HL-60/S4 treated with retinoic acid at 250 ng/mL for 4 days and 3 days (cell line): Measurements from ENCODE around the gene BCL2L15.

Experiments
- in situ Hi-C: fragments of 300-500 bp; cut with MboI; formaldehyde crosslinking; loops from 2 replicates; pipeline ENCODE4 v1.7.0; 2022; ENCODE audit warnings: low sequenced_read_pairs

Gene BCL2L15

DNA sequence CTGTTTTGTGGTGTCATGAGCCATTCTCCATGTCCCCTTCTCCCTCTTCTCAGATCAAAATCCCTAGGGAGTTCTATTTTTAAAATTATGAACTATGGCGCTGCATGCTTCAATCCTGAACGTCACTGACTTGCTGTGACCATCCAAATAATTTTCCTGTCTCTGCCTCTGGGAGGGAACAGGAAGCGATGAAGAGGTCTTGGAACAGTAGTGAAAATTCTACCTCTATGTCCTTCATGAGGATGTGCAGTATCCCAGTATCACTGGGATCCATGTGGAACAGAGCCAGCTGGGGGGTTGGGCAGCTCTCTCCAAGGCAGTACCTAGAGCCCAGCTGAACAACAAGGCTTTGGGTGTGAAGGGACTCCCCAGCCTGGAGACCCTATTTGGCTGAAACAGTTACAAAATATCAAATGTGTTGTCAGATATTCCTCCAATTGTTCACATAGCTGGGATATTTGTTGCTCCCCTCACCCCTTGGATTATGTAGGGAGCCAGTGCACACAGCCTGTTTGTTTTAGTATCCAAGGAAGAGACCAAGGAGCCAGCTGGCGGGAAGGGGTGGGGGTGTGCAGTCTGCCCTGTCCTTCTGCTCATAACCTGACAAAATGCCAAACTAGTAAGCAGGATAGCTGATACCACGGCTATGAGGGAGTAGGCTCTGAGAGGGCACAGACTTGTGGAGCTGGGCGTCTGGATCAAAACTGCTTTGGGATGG, 25.4 kb upstream of the BCL2L15 start:
- in situ Hi-C loops: no loop called here

DNA sequence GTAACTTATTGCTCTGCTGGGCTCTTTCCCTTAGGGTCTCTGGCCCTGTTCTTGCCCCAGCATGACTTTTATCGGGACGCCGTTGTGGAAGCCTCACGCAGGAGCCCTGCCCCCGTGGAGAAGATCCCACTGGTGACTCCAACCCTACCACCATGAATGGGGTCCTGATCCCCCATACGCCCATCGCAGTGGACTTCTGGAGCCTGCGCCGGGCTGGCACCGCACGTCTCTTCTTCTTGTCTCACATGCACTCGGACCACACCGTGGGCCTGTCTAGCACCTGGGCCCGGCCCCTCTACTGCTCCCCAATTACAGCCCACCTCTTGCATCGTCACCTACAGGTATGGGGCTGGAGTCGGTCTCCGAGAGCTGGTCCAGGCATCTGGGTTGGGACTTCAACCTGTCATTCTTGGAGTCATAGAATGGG, 18.1 kb upstream of the BCL2L15 start:
- in situ Hi-C loops: no loop called here

DNA sequence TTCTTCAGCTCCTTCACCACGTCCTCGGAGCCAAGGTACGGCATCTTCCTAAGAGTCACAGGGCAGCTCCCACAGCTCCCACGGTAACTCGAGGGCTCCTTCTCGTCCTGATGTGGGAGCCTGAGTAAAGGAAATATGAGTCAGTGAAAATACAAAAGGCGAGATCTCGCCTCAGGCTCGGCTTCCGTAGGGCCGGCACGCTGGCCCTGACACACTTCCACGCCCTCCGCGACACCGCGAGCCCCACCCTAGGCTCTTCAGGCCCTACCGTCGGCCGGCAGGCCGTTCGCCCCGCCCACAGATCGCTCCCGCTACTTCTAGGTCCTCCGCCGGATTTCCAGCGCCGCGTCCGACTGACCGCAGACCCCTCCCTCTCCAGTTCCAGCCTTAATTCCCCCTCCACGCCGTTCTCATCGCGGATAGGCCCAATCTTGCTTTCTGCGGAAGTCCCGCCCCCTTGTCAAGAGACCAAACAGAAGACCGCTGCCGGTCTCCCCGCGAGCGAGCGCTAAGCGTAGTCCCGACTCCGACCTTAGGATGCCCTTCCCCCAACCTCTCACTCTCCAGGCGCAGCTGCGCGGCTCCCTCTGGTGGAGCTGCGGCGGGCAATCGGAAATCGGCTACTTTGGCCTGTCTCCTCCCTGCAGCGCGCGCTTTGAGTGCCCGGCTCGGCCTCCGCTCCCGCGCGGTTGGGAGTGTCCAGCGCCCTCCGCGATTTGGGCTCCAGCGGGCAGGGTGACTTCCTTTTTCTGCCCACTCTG, 17.5 kb upstream of the BCL2L15 start, which contains the start of the genes AP4B1 and DCLRE1B:
Gene AP4B1 (minus strand): TSS at position 126 of the 761 bp plus-strand sequence. CDS start 82 bp downstream, at position 44.
Gene DCLRE1B (plus strand): TSS at position 653 of the 761 bp plus-strand sequence. CDS start 261 bp downstream, outside the sequence.
- in situ Hi-C loops: no loop called here

DNA sequence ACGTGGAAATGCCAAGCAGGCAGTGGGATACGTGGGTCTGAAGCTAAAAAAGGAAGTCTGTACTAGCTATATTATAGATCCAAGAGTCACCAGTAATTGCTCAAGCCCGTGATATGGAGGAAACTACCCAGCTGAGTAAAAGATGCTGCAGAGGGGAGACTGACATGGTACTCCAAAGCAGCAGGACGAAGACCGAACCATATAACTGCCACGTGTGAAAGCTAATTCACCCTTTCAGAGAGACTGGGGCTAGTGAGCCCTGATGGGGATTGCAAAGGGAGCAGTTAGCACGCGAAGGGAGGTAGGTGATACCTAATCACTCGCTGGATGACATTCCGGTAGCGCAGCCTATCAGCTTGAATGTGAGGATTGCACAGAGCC, 16.9 kb upstream of the BCL2L15 start:
- in situ Hi-C loops: no loop called here

DNA sequence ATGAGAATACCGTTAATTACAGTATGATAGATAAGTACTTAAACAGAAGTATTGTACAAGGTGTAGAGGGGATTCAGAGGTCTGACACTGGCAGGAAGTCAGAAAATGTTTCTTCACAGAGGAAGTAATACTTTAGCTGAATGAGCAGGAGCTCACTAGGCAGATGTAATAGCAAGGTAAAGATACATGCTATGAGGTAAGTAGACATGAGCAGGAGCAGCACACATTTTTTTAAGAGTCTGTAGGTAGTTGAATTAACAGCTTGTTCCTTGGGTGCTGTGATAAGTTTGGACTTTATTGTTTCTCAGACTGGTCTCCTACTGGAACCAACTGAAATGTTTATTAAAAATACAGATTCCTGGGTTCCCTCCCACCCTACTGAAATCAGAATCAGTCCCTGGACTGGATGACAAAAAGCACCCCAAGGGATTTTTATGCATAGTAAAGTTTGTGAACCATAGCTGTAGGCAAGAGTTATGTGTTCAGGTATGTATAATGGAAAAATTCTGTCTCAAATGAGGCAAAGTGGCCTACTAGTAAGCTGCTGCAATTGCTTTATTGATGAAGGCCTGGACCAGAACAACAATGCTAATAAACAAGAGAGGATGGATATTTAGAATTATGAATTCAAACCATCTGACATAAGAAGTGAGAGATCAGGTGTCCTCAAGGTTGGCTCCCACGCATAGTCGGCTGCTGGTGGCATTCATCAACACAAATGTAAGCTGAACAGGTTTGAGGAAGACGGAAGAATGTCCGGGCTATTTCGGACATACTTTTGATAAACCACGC, 16.3 kb upstream of the BCL2L15 start:
- in situ Hi-C loops: no loop called here

DNA sequence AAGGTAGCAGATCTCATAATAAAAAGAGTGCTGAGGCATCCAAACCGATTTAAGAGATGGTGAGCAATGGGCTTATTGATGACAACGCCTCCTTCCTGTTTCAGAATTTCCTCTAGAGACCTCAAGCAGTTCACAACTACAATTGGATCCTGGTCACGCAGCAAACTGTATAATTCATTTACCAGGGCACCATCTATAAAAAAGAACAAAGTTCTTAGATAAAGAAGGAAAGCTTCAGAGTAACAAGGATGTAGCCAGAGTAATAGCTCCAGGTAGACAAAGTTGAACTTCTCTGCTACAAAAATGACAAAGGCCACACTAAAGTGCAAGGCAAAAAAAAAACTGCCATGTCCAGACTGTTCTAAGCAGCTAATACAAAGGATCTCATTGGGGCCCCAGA, 13.8 kb upstream of the BCL2L15 start:
- in situ Hi-C loops: no loop called here

DNA sequence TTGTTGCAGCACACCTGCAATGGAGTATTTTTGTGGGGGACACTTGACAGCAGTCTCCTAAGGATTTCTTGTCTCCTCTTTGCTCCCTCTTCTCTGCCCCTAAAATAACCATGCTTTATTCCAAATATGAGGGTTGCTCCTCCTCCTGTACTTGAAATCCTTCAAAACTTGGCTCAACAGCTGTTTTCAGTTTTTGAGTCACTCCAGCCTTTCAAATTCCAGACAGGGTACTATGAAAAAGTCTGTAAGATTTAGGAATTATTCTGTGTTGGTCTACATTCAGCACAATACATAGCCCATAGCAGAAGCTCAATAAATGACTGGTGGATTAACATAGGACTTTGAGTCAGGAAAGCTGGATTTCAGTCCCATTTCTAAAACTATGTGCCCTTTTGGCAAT, 11.7 kb upstream of the BCL2L15 start:
- in situ Hi-C loops: no loop called here

DNA sequence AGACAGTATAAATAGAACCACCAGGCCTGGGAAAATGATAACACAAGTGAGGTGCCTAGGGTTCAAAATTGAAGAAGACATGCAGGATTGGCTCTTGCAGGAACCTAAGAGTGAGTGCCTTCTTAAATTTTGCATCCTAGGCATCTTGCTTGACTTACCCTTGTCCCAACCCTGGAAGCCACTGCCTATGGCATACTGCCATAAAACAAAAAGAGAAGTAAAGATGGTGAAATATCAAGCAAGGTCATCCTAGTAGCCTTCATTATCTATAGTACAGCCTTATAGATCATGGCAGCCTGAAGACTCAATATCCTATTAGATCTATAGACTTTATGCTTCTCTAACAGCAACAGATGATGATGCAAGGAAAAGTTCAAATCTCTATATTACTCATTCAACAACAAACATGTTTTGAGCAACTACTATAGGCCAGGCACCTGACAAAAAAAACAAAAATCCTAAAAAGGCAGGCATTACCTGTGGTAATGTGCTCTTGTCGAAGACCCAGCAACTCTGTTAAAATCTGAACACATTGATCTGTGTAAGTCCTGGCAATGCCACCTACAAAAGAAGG, 10.9 kb upstream of the BCL2L15 start:
- in situ Hi-C loops: no loop called here

DNA sequence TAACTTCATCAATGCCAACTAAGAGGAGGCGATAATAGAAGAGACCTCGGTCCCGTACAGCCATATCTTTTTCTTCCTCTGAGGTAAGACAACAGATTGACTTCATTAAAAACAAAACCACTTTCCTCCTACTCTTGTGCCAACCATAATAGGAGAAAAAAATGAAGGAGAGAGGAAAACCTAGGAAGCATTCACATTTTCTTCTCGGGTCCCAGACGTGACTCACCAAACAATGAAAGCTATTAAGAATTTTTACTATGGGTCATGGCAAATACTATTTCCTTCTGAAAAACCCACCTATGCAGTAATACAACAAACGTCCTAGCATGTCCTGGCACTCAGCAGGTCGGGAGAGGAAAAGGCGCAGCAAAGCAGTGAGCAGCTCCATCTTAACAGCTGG, 8.6 kb upstream of the BCL2L15 start:
- in situ Hi-C loops: no loop called here

DNA sequence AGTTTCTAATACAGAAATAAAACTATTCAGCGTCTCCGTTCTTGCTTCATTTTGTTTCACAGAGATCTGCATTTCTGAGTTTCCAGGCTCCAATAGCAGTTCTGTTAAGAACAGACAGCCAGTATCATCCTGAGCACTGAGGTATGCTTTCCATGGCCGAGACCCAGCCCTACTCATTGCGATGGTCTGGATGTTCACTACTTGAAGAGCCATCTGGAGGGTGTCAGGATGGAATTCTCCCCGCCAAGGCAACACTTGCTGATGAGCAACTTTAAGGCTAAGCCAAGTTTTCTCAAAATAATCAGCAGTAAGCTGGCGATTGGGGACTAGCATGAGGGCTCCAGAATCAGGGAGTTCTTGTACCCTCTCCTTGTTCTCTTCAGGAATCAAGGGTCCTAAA, 7.7 kb upstream of the BCL2L15 start:
- in situ Hi-C loops: no loop called here

DNA sequence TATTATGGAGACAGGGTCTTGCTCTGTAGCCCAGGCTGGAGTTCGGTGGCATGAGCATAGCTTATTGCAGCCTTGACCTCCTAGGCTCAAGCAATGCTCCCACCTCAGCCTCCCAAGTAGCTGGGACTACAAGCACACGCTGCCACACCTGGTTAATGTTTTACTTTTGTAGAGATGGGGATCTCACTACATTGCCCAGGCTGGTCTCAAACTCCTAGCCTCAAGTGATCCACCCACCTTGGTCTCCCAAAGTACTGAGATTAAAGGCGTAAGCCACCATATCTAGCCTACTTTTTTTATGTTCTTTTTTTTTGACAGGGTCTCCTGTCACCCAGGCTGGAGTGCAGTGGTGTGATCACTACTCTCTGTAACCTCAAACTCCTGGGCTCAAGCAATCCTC, 5.9 kb upstream of the BCL2L15 start:
- in situ Hi-C loops: no loop called here

DNA sequence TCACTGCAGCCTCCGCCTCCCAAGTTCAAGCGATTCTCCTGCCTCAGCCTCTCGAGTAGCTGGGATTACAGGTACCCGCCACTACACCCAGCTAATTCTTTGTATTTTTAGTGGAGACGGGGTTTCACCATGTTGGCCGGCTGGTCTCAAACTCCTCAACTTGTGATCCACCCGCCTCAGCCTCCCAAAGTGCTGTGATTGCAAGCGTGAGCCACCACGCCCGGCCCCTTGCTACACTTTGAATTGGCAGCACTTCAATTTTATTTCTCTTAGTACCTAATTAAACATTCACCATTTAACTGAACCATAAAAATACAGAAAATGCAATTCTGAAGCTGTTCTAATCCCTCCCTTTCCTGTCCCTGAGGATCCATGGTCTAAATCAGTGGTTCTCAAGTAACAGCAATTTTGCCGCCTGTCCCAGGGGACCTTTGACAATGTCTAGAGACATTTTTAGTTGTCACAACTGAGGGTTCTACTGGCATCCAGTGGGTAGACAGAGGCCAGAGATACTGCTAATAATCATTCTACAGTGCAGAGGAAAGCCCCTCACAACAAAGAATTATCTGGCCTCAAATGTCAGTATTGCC, 4.3 kb upstream of the BCL2L15 start:
- in situ Hi-C loops: no loop called here

DNA sequence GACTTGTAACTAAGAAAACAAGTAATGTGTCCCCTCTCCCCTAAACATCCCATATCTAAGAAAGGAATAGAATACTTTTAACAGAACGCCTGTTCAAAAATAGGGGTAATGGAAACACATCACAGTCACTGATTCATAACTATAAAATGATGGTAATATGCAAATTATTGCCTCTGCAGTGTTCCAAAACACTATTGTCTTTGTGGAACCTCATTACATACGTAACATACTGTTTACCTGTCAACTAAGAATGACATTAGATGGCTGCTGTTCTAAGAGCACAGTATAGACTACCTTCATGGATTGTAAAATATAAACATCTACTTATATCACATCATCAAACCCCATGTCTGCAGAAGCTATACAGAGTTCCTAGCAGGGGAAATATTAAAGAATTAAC, 3.4 kb upstream of the BCL2L15 start:
- in situ Hi-C loops: no loop called here

DNA sequence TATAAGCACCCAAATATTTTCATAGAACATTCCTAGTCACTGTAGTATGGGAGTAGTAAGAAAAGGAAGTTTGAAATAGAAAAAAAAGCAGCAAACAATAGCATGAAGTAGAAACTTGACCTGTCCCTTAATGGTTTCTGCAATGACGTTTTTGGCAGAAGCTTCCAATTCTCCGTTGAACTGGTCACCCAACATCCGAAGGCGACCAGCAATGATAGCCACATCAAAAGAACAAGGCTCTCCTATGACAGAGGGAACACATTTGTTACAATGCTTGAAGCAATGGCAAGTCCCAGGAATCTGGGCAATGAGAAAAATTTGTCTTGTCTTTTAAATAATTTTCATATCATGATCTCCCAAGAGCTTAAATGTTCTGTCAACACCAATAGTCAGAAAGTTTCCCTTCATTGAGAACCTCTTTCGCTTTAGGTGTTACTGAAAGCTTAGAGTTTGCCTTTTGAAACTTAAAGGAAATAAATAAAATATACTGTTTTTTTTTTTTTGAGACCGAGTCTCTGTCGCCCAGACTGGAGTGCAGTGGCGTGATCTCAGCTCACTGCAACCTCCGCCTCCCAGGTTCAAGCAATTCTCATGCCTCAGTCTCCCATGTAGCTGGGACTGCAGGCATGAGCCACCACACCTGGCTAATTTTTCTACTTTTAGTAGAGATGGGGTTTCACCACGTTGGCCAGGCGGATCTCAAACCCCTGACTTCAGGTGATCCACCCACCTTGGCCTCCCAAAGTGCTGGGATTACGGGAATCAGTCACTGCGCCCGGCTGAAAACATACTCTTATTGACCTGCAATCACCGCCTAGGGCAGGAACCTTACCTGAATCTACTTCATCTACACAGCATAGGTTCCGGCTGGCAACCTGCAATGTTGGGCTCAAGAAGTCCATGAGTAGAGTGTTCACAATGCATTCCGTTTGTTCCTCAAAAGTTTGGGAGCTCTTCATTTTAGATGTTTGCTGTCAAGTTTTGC, 672 bp downstream of the BCL2L15 start:
- in situ Hi-C loops: no loop called here

DNA sequence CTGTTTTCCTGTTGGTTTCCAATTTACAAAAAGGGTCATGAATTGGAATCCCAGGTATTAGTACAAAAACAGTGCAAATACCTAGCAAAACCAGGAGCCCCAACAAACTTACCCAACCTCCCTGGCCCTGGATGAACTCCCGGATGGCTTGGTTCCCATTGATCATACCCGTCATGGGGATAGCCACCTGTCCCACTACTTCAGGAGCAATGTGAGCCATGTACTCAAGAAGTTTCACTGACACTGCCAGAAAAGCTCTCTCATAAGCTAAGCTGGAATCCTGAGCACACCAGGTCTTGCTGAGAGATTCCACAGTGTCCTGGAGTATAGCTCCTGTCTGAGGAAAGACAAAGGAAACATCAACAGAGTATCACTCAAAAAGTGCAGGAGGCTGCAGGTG, 5.7 kb downstream of the BCL2L15 start:
- in situ Hi-C loops: no loop called here

DNA sequence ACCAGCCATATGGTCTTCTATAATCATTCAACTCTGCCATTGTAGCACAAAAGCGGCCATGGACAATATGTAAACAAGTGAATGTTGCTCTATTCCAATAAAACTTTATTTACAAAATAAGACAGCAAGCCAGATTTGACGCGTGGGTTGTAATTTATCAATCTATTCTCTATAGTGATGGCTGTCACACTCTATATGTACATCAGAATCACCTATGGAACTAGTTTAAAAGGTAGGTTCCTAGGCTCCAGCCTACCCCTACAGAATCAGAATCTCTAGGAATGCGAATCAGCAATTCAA, 7.7 kb downstream of the BCL2L15 start:
- in situ Hi-C loops: no loop called here

DNA sequence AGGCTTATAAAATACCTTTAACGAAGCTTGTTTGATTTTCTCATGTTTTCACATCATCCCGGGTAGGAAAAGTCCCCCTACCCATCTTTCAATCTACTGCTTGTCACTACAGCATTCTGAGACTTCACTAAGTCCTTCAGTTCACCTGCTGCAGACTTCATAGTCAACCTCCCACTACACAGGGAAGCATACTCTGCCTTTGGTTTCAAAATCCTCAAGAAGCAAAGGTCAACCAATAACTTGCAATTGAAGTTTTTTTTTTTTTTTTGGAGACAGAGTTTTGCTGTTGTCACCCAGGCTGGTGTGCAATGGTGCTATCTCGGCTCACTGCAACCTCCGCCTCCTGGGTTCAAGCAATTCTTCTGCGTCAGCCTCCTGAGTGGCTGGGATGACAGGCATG, 11.2 kb downstream of the BCL2L15 start:
- in situ Hi-C loops: no loop called here

DNA sequence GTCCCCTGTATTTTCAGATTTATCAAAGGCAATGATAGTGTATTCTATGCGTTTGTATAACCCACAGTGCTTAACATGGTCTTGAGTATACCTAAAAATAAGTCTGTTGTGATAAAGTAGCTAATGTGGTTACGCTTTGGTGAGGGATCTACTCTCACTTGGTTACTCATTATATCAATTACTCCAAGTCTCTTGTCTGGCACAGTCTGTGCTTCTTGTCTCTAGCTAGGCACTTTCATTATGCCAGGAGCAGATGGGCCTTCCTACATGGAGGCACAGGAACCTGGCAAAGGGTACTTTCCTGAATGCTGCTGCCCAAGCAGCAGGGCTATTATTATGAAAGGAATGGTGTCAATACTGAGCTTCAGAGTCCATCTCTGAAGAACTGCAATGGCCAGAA, 11.7 kb downstream of the BCL2L15 start:
- in situ Hi-C loops: no loop called here

DNA sequence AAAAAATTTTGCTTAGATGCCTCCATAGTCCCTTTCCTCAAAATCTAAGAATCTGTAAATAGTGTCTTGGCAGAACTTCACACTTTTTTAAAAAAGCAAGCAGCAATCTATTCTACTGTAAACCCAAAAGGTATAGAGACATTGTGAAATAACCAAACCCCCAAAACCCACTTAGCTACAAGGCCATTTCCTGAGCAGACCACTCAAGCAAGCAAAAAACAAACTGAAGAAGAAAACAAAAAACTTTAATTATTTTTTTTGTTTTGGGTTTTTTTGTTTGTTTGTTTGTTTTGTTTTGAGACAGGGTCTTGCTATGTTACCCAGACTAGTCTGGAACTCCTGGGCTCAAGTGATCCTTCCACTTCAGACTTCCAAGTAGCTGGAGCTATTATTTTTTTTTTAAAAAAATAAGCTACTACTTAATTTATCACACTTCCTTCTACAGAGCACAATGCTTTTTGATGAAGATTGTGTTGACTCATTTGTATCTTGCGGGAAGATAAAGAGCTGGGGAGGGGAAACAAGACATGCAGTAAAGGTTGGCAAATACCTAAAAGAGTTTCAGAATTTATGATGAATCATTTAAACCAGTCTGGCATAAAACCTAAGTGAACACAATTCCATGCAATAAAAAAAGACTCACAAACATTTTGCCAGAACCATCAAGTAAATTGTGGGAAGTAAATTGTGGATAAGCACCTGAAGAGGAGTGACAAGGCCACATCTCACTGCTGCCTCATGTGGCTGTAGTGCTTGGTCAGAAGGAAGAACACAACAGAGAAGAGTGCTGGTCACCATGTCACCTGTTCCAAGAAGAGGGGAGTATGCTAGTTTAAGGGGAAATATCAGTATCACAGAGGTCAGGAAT, 13.1 kb downstream of the BCL2L15 start:
- in situ Hi-C loops: no loop called here
